IMR-90 (cell line): ENCODE measurements around the gene MAGI2.

Experiments used
- BHLHE40 ChIP-seq: fragments of 150-350 bp; IDR thresholded peaks from 2 replicates; pipeline ENCODE4 v1.6.1; 2016; ENCODE audit warnings: mild to moderate bottlenecking, low read depth, low read length
- CEBPB ChIP-seq: IDR thresholded peaks from 2 replicates; pipeline ENCODE4 v1.6.1; 2012; ENCODE audit warnings: low read depth, low read length, improper control_type of control experiment
- CHD1 ChIP-seq: IDR thresholded peaks from 2 replicates; pipeline ENCODE4 v1.6.1; 2012; ENCODE audit warnings: low read depth, low read length, improper control_type of control experiment
- CTCF ChIP-seq: conservative IDR thresholded peaks from 2 replicates; pipeline ENCODE4 v1.5.1; 2012; ENCODE audit warnings: mild to moderate bottlenecking, low read depth, low read length, improper control_type of control experiment
- MAFK ChIP-seq: IDR thresholded peaks from 2 replicates; pipeline ENCODE4 v1.6.1; 2012; ENCODE audit warnings: low read depth, low read length, improper control_type of control experiment
- MAZ ChIP-seq: IDR thresholded peaks from 2 replicates; pipeline ENCODE4 v1.6.1; 2012; ENCODE audit warnings: low read depth, mild to moderate bottlenecking, low read length, improper control_type of control experiment, moderate library complexity, borderline replicate concordance
- POLR2A ChIP-seq: IDR thresholded peaks from 2 replicates; pipeline ENCODE4 v1.6.1; 2012; ENCODE audit warnings: mild to moderate bottlenecking, low read depth, low read length
- RAD21 ChIP-seq: IDR thresholded peaks from 2 replicates; pipeline ENCODE4 v1.6.1; 2012; ENCODE audit warnings: low read length, improper control_type of control experiment
- RFX5 ChIP-seq: IDR thresholded peaks from 2 replicates; pipeline ENCODE4 v1.8.0; 2012; ENCODE audit warnings: low read depth, mild to moderate bottlenecking, low read length, moderate library complexity
- SMC3 ChIP-seq: fragments of 150-350 bp; IDR thresholded peaks from 2 replicates; pipeline ENCODE4 v1.6.1; 2016; ENCODE audit warnings: low read depth, mild to moderate bottlenecking, antibody characterized with exemption, low read length, moderate library complexity

GRCh38 chr7:78175330-78176100, 1278.0 kb downstream of the MAGI2 start:
- no peak for TF ChIP-seq CTCF
- no peak for TF ChIP-seq POLR2A
- no peak for TF ChIP-seq MAFK
- TF ChIP-seq CEBPB = no peak
- no peak for TF ChIP-seq MAZ
- no peak for TF ChIP-seq RAD21
- no peak for TF ChIP-seq CHD1
- no peak for TF ChIP-seq BHLHE40
- no peak for TF ChIP-seq SMC3
- no peak for TF ChIP-seq RFX5
